ENCODE results near the gene SEMA5A.

The SEMA5A gene

GRCh38 chr5:9473624-9474023 is 72.3 kb downstream of the SEMA5A start:
- DNase-seq: no peak

GRCh38 chr5:9470410-9470809 is 75.5 kb downstream of the SEMA5A start:
- no peak for DNase-seq

- no peak for DNase-seq
These were observed 77.9 kb downstream of the SEMA5A start for GRCh38 chr5:9468060-9468388.

- DNase-seq: no peak
These were observed 78.4 kb downstream of the SEMA5A start for GRCh38 chr5:9467199-9468059.

GRCh38 chr5:9466697-9467096 is 79.2 kb downstream of the SEMA5A start:
- DNase-seq: no peak

GRCh38 chr5:9464478-9464877 is 81.4 kb downstream of the SEMA5A start:
- DNase-seq: no peak

- no peak for DNase-seq
These were observed 83.8 kb downstream of the SEMA5A start for GRCh38 chr5:9462109-9462508.

- no peak for DNase-seq
These were observed 84.8 kb downstream of the SEMA5A start for GRCh38 chr5:9460885-9461645.

GRCh38 chr5:9456435-9457042 is 89.3 kb downstream of the SEMA5A start:
- no peak for DNase-seq

- DNase-seq: no peak
These were observed 89.9 kb downstream of the SEMA5A start for GRCh38 chr5:9455826-9456434.

GRCh38 chr5:9454491-9454890 is 91.4 kb downstream of the SEMA5A start:
- no peak for DNase-seq

GRCh38 chr5:9454012-9454481 is 91.8 kb downstream of the SEMA5A start:
- DNase-seq: no peak

- DNase-seq: no peak
These were observed 92.3 kb downstream of the SEMA5A start for GRCh38 chr5:9453480-9454011.

GRCh38 chr5:9452181-9452580 is 93.7 kb downstream of the SEMA5A start:
- DNase-seq: no peak

GRCh38 chr5:9451037-9451436 is 94.8 kb downstream of the SEMA5A start:
- no peak for DNase-seq

GRCh38 chr5:9447691-9448090 is 98.2 kb downstream of the SEMA5A start:
- DNase-seq: no peak

GRCh38 chr5:9445826-9446388 is 100.0 kb downstream of the SEMA5A start:
- DNase-seq: no peak

GRCh38 chr5:9444346-9444745 is 101.5 kb downstream of the SEMA5A start:
- DNase-seq: no peak

- DNase-seq: no peak
These were observed 104.3 kb downstream of the SEMA5A start for GRCh38 chr5:9441610-9442009.

GRCh38 chr5:9440517-9440916 is 105.4 kb downstream of the SEMA5A start:
- DNase-seq: no peak

- no peak for DNase-seq
These were observed 106.2 kb downstream of the SEMA5A start for GRCh38 chr5:9439531-9440292.
